DOHH2 (cell line): ENCODE results near the gene ARMC9.
"Not testable (repeated sequence)": the region's sequence is repeated elsewhere in the genome, so short reads cannot be mapped to it uniquely, and the experiment has no call there.

Source experiments
- H3F3A ChIP-seq: fragments of 200-600 bp; sonication (generic), shearing (Covaris generic); 2 replicates; pipeline ENCODE4 v1.6.0; 2016; ENCODE audit warnings: antibody characterized with exemption, mild to moderate bottlenecking; ENCODE audit not compliant: control insufficient read depth, insufficient read depth
- H3K27ac ChIP-seq: fragments of 200-600 bp; sonication (generic); 2 replicates; pipeline ENCODE4 v1.5.1; 2014; ENCODE audit warnings: low read depth, mild to moderate bottlenecking, low read length, moderate library complexity
- H3K27me3 ChIP-seq: fragments of 200-600 bp; sonication (generic); 2 replicates; pipeline ENCODE4 v1.6.1; 2014; ENCODE audit warnings: mild to moderate bottlenecking, low read length, mixed read lengths; ENCODE audit not compliant: control insufficient read depth
- H3K36me3 ChIP-seq: fragments of 200-600 bp; sonication (generic); 2 replicates; pipeline ENCODE4 v1.6.1; 2014; ENCODE audit warnings: mild to moderate bottlenecking, low read length, moderate library complexity, mixed read lengths; ENCODE audit not compliant: control insufficient read depth
- H3K4me1 ChIP-seq: fragments of 200-600 bp; sonication (generic); 2 replicates; pipeline ENCODE4 v1.6.1; 2014; ENCODE audit warnings: mild to moderate bottlenecking, low read length, mixed read lengths; ENCODE audit not compliant: control insufficient read depth
- H3K4me2 ChIP-seq: fragments of 200-600 bp; sonication (generic); 2 replicates; pipeline ENCODE4 v1.6.0; 2014; ENCODE audit warnings: mild to moderate bottlenecking, low read length, moderate library complexity
- H3K4me3 ChIP-seq: fragments of 200-600 bp; sonication (generic); 2 replicates; pipeline ENCODE4 v1.5.1; 2014; ENCODE audit warnings: mild to moderate bottlenecking, low read length, mixed read lengths
- H3K79me2 ChIP-seq: fragments of 200-600 bp; sonication (generic); 2 replicates; pipeline ENCODE4 v1.6.1; 2014; ENCODE audit warnings: mild to moderate bottlenecking, low read length, mixed read lengths; ENCODE audit not compliant: control insufficient read depth
- H3K9me2 ChIP-seq: fragments of 200-600 bp; sonication (generic); replicated peaks from 2 replicates; pipeline ENCODE4 v1.6.1; 2014; ENCODE audit warnings: mild to moderate bottlenecking, low read length, mixed read lengths; ENCODE audit not compliant: control insufficient read depth
- H3K9me3 ChIP-seq: fragments of 200-600 bp; sonication (generic); 2 replicates; pipeline ENCODE4 v1.6.1; 2014; ENCODE audit warnings: antibody characterized with exemption, low read length, mixed read lengths; ENCODE audit not compliant: control insufficient read depth, insufficient read depth
- H4K20me1 ChIP-seq: fragments of 200-600 bp; sonication (generic); 2 replicates; pipeline ENCODE4 v1.6.0; 2014; ENCODE audit warnings: low read depth, mild to moderate bottlenecking, antibody characterized with exemption, low read length, moderate library complexity; ENCODE audit not compliant: control insufficient read depth, insufficient read depth
- CTCF ChIP-seq: fragments of 200-600 bp; sonication (generic); IDR thresholded peaks from one replicate; pipeline ENCODE4 v1.5.1; 2014; ENCODE audit warnings: antibody characterized with exemption, mild to moderate bottlenecking, low read depth, low read length; ENCODE audit not compliant: poor library complexity, severe bottlenecking
- EZH2phosphoT487 ChIP-seq: fragments of 200-600 bp; sonication (generic); IDR thresholded peaks from 2 replicates; pipeline ENCODE4 v1.6.1; 2017; ENCODE audit warnings: borderline replicate concordance, mild to moderate bottlenecking, antibody characterized with exemption, low read length, moderate library complexity, mixed read lengths

The ARMC9 gene

GRCh38 chr2:231177156-231178025, 21.0 kb upstream of the ARMC9 start:
- Histone ChIP-seq H3K27ac (no peak overlapping the region), H3K36me3 (peaks cover 13% of the 10 kb centered on the region), H3K79me2 (no peaks in the 10 kb centered on the region), H3F3A (peaks cover 7% of the 10 kb centered on the region; the same call in 1 of the 2 replicates), H4K20me1 (no peaks in the 10 kb centered on the region), H3K4me2 (no peak overlapping the region), H3K4me3 (no peak overlapping the region), H3K4me1 (peaks cover 52% of the 10 kb centered on the region), H3K9me3 (no peaks in the 10 kb centered on the region), H3K9me2 (no peaks in the 10 kb centered on the region), H3K27me3 (no peaks in the 10 kb centered on the region)
- no peak for TF ChIP-seq EZH2phosphoT487
- no peak for TF ChIP-seq CTCF

GRCh38 chr2:231178805-231179204, 19.6 kb upstream of the ARMC9 start:
- H3K4me3 ChIP-seq: peak overlapping the region; percentile 47
- H3K9me2 ChIP-seq, H4K20me1 ChIP-seq, H3K27me3 ChIP-seq, H3K79me2 ChIP-seq, H3F3A ChIP-seq, H3K9me3 ChIP-seq, H3K36me3 ChIP-seq: not testable (repeated sequence)
- peak overlapping the region; percentile 77 for H3K27ac ChIP-seq
- H3K4me1 ChIP-seq: peaks cover 54% of the 10 kb centered on the region
- H3K4me2 ChIP-seq: peak overlapping the region; percentile 71

GRCh38 chr2:231181860-231182512, 16.4 kb upstream of the ARMC9 start:
- Histone ChIP-seq H3K4me3 (peak overlapping the region; percentile 45; the same call in 1 of the 2 replicates), H4K20me1 (no peaks in the 10 kb centered on the region), H3K4me1 (peaks cover 54% of the 10 kb centered on the region), H3K27me3 (no peaks in the 10 kb centered on the region), H3K79me2 (no peaks in the 10 kb centered on the region), H3K4me2 (peak overlapping the region; percentile 67), H3K9me2 (no peaks in the 10 kb centered on the region), H3F3A (peaks cover 7% of the 10 kb centered on the region; the same call in 1 of the 2 replicates), H3K27ac (peak overlapping the region; percentile 77), H3K9me3 (no peaks in the 10 kb centered on the region), H3K36me3 (no peaks in the 10 kb centered on the region)
- no peak for TF ChIP-seq EZH2phosphoT487
- TF ChIP-seq CTCF: no peak

GRCh38 chr2:231182513-231182899, 15.9 kb upstream of the ARMC9 start:
- no peak overlapping the region; the same call in 1 of the 2 replicates for H3K4me3 ChIP-seq
- no peak for TF ChIP-seq CTCF
- H3K36me3 ChIP-seq: no peaks in the 10 kb centered on the region
- no peaks in the 10 kb centered on the region for H3K9me3 ChIP-seq
- no peaks in the 10 kb centered on the region for H3K9me2 ChIP-seq
- peak overlapping the region; percentile 77 for H3K27ac ChIP-seq
- H4K20me1 ChIP-seq: no peaks in the 10 kb centered on the region
- H3F3A ChIP-seq: peaks cover 3% of the 10 kb centered on the region; the same call in 1 of the 2 replicates
- peaks cover 51% of the 10 kb centered on the region for H3K4me1 ChIP-seq
- no peaks in the 10 kb centered on the region for H3K79me2 ChIP-seq
- H3K4me2 ChIP-seq: peak overlapping the region; percentile 67
- peaks cover 3% of the 10 kb centered on the region; the same call in 1 of the 2 replicates for H3K27me3 ChIP-seq
